KG1 (cell line): ENCODE data around the gene TMEM135.

ENCODE experiments used
- DNase-seq: peaks from one replicate; lab custom pipeline; 2025; lab: John Stamatoyannopoulos, UW

TMEM135 gene

GRCh38 chr11:87353771-87354345 is 316.1 kb downstream of the TMEM135 start:
- DNase-seq: no peak

GRCh38 chr11:87355596-87355995 is 317.9 kb downstream of the TMEM135 start:
- DNase-seq: no peak

- no peak for DNase-seq
Measured at GRCh38 chr11:87356428-87356827, 318.7 kb downstream of the TMEM135 start.

- no peak for DNase-seq
Measured at GRCh38 chr11:87358461-87358860, 320.7 kb downstream of the TMEM135 start.

GRCh38 chr11:87359401-87359800 is 321.7 kb downstream of the TMEM135 start:
- no peak for DNase-seq

- DNase-seq: no peak
Measured at GRCh38 chr11:87361891-87362290, 324.2 kb downstream of the TMEM135 start.

GRCh38 chr11:87366346-87366745 is 328.6 kb downstream of the TMEM135 start:
- DNase-seq: no peak

GRCh38 chr11:87366763-87367405 is 329.1 kb downstream of the TMEM135 start:
- DNase-seq: no peak

- no peak for DNase-seq
Measured at GRCh38 chr11:87368151-87368550, 330.4 kb downstream of the TMEM135 start.

GRCh38 chr11:87368858-87369480 is 331.2 kb downstream of the TMEM135 start:
- DNase-seq: no peak

GRCh38 chr11:87369888-87370287 is 332.2 kb downstream of the TMEM135 start:
- no peak for DNase-seq

GRCh38 chr11:87372065-87372464 is 334.3 kb downstream of the TMEM135 start:
- DNase-seq: no peak
